HL-60/S4 treated with phorbol 12-myristate 13-acetate at 8.2 ng/mL for 4 days and 3 days (cell line): Measurements from ENCODE around the gene COL4A4.

Experiments
- in situ Hi-C: fragments of 300-500 bp; cut with MboI; formaldehyde crosslinking; loops from 2 replicates; pipeline ENCODE4 v1.15.0; 2022; ENCODE audit warnings: low sequenced_read_pairs

Gene COL4A4

DNA sequence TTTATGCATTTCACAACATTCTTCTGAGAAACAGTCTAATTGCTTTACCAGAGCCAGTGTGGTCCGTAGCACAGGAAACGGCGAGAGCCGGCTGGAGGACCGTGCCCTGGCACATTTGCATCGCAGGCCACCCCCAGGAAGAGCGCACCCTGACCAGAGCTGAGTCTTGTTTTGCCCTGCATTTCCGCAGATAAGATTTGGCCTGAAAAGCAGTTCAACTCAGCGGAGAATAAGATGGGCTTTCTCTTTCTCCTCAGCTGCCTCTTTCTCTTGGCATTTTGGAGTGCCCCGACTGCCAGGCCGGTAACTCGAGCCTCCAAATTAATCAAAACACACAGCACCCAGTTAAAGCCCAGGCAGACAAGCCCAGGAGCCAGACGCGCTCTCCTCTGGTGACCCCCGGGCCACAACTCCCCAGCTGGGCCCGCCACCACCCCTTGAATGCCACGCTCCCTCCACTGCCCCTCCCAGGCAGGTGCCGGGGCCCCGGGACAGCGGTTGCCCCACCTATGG lies 464 bp downstream of the COL4A4 start:
- in situ Hi-C loops: no loop called here

DNA sequence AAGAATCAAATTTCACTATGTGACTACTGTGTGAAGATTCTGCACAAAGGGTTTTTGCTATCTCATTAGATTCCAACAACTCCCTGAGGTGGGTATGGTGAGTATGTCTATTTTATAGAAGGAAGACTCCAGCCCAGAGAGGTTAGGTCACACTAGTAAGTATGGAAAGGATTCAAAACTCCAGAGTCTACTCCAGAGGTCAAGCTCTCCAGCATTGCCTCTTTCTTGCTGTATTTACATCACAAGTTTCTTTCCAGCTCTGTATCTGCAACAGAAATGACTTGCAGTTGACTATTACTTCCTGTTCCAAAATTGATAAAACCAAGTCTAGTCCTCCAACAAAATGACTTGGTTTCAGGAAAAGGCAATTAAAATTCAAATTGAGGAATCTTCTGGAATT lies 2.1 kb downstream of the COL4A4 start:
- in situ Hi-C loops: no loop called here

DNA sequence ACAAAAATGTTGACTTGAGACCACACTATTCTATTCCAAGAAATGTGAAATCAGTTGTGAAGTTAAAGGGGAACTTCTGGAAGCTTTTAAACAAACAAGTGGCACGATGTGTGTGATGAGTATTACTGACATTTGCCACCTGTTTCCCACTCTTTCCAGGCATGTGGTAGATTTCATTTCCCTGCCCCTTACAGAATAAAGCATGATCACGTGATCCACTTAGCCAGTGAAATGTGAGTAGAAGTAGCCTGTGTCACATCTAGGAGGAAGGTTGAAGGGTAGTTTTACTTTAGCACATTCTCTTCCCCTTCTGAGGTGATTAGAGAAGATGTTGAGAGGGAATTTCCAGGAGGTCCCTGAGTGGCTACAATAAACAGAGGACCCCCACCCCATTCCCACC lies 3.8 kb downstream of the COL4A4 start:
- in situ Hi-C loops: no loop called here

DNA sequence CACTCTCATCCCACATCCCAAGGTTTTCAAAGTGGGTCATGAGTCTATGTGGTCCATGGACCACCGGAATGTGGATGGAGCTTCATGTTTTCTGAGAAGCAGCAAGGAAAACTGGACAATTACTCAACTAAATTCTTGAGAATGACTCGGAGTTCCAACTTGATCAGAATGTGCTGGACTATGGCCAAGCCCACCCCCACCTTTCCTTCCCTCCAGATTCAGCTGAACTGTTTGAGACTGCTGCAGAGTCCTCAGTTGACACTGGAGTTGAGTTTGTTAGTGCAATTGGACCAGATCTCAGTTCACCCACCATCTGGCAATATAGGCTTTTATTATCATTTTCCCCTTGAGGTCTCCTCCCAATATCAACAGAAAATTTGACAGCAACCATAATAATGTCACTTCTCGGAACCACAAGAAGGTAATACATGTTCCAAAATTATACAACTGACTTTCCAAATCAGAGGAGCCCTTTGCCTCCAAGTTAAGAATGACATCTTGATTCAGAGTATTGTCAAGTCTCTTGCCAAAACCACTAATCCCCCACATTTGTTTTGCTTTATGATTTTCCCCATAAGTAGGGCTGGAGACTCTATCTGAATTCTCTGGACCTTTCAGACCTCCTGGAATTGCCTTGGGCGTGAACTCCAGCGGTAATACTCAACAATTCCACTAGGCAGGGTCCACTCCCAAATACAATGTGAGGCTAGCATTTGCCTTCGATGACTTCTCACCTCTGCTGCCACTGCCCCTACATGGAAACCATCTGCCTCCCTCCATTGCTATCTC lies 8.8 kb downstream of the COL4A4 start:
- in situ Hi-C loops: no loop called here

DNA sequence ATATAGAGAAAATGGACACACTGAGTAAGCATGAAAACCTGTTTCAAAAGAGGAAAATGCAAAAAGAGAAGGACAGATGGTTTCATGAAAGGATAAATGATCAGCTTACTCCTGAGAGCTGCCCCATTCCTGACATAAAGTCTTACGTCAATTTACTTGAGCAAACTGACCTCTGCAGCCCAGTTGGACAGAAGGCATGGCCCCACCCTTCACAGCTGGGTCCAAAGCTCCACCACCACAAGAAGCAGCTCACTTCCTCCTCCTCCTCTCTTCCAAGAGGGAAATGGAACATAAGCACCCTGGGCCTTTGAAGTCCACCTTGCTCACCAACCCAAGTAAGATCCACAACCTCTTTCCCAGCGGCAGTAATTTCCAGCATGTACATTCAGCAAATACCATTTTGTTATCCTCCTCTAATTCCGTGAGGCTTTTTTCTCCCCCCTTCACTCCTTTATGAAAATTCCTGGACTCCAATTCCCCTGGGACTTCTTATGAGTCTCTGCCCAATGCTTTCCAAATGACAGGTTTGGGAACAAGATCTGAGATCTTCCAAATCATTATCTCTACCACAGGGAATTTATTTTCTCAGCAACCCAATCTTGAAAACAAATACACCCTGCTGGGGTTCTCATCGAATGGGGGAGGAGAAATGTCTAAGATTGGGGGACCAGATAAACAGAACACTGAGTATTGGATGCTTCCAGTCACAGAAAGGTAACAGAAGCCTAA lies 10.1 kb downstream of the COL4A4 start:
- in situ Hi-C loops: no loop called here

DNA sequence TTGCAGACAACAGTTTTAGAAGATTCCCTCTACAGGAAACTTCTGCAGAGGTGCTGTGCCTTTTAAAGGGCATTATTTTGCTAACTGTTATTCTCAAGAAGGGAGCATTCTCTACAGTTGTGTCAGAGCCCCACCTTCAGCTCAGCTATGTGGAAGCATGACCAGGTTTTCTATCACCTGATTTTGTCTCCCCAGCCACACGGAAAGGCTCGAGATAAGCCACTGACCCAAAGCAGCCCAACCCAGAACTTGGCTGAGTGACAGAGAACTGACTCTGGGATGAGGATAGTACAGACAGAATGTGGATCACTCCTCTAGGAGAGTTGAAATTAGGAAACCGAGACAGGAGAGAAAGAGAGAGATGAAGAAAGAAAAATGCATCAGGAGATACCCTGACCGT lies 10.7 kb downstream of the COL4A4 start:
- in situ Hi-C loops: no loop called here

DNA sequence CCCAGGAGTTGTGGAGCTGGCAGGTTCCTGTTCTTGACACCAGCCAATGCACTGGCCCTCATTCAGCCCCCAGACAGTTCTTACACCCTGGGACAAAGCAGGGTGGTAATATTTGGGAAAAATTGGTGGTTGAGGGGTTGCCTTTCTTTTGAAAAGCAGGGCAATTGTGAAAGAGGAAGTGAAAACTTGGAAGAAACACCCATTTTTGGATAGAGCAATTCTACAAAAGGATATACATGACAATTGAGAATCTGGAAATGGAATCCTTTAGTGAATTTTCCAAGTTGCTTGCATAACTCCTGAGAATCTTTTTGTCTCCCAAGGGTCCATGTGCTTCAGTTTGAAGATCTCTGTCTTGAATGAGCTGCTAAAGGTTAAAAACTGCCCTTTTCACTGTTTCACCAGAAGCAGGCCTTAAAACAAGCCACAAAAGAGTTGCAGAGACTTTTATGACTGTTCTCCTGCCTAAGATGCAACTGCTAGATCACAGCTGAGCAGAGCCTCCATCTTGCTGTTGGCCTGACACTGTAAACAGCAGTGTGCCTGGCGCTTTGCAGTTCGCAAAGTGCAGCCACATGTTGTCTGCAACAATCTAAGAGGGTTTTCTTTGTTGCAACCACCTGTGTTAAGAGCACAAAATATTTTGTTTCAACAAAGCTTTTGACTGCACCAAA lies 11.8 kb downstream of the COL4A4 start:
- in situ Hi-C loops: no loop called here

DNA sequence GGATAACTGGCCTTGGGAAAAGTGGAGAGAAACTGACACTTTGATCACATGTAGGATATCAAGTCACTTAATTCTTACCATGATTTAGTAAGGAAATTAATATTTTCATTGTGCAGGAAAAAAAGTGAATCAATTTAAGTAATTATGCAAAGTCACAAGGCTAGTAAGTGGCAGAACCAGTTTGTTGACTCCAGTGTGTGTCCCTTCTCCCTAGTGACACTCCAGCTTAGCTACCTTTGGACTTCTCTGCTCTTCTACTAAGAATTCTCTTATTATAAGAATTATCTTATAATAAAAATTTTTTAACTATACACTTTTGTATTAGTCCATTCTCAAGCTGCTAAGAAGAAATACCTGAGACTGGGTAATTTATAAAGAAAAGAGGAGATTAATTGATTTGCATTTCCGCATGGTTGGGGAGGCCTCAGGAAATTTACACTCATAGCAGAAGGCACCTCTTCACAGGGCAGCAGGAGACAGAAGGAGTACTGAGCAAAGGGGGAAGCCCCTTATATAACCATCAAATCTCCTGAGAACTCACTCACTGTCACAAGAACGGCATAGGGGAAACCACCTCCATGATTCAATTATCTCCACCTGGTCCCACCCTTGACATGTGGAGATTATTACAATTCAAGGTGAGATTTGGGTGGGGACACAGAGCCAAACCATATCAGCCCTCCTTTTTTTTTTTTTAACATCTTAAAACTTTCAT lies 13.6 kb downstream of the COL4A4 start:
- in situ Hi-C loops: no loop called here

DNA sequence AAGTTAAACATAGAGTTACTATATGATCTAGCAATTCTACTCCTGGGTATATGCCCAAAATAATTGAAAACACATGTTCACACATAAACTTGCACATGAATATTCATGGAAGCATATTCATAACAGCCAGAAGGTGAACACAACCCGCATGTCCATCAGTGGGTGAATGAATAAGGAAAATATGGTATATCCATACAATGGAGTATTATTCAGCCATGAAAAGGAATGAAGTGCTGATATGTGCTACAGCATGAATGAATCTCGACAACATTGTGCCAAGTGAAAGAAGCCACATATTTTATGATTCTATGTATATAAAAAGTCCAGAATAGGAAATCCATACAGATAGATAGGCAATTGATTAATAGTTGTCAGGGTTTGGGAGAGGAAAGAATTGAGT lies 15.9 kb downstream of the COL4A4 start:
- in situ Hi-C loops: loop anchor here (25.0 kb wide), 1 partner anchor 614 kb away; no protein-coding TSS in a partner anchor

DNA sequence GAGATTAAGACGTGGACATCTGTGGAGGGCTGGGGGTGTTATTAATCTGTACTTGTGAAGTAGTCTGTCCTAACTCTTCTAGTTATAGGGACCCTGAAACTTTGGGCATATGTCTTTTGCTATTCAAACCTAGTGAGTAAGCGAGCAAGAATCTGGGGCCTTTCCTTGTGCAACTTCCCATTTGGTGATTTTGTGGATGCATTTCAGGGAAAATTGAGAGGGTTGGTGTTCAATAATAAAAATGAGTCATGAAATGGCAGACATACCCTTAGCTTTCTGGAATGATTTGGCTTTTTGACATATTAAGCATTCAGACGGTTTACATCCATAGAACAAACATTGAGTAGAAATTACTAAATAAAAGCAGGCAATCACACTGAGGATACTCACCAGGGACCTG lies 17.0 kb downstream of the COL4A4 start:
- in situ Hi-C loops: loop anchor here (25.0 kb wide), 1 partner anchor 615 kb away; no protein-coding TSS in a partner anchor

DNA sequence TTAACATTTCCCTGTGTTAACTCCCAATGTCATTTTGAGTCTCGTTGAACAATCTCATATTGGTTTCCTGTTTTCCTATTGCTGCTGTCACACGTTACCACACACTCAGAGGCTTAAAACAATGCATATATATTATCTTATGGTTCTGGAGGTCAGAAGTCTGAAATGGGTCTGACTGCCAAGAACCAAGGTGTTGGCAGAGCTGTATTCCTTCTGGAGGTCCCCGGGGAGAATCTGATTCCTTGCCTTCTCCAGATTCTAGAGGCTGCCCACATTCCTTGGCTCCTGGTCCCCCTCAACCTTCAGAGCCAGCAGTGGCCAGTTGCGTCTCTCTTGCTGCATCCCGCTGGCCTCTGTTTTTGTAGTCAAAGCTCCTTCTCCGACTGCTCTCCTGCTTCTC lies 17.5 kb downstream of the COL4A4 start:
- in situ Hi-C loops: loop anchor here (25.0 kb wide), 1 partner anchor 616 kb away; no protein-coding TSS in a partner anchor

DNA sequence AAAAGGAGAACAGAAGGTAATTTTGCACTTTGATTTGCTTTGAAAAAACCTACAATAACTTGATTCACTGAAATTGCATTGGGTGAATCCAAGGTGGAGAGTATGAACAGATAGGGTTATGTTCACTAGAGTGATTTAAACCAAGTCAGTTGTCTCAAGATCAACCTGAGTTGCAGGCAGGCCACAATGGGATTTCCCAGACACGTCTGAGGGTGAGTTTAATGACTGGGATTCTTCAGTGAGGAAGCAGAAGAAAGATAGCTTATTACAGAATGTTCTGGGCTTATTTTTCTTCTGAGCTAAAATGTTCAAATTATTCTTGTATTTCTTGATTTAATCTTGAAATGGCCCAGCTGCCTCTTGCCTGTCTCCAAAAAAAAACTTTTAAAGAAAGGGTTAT lies 20.1 kb downstream of the COL4A4 start:
- in situ Hi-C loops: loop anchor here (25.0 kb wide), 1 partner anchor 618 kb away; no protein-coding TSS in a partner anchor

DNA sequence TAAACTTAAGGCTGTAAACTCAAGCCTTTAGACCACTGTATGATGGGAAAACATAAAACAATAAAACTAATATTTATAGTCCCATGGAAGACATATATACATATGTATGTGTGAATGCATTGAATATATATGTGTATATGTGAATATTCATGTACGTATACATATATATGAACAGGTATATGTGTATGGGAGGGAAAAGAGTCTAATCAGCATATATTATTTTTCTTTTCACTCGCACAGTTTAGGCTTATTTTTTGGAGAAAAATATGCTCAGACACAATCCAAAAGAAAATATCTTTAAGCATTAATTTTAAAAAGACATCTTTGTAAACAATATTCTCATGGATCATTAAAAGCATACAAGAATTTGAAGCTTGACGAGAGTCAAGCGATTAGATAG lies 22.7 kb downstream of the COL4A4 start:
- in situ Hi-C loops: loop anchor here (25.0 kb wide), 1 partner anchor 621 kb away; no protein-coding TSS in a partner anchor

DNA sequence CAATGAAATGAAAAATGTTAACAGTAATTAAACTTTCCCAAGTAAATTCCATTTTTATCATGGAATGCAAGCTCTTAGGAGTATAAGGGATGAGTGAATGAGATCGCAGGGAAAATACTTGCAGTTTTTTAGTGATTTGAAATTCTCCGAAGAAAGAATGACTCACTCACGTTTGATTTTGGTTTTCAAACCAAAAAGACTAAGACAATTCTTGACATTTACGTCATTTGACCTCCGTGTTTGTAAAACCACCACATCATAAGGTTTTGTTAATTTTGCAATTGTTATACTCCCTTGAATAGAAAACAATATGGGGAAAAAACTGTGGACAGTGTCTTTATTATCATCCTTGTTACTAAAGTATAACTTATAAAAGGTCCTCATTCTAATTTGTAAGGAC lies 29.4 kb downstream of the COL4A4 start:
- in situ Hi-C loops: loop anchor here (25.0 kb wide), 1 partner anchor 628 kb away; no protein-coding TSS in a partner anchor

DNA sequence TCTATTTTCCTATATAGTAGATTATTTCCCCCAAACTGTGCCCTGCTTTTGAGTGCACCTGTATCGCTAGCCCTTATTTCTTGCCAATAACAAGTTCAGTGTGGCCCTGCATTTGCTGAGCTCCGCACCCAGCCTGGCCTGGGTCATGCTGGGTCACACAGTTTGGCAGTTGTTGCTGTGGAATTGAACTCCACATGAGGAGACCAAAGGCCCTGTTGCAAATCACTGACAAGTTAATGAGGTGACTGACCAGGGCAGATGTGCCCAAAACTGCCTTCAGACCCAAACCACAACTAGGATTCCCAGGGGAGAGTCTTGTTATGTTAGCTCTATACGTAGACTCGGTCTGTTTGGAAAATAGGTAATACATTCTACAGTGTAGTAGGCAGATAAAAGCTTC lies 31.0 kb downstream of the COL4A4 start:
- in situ Hi-C loops: loop anchor here (25.0 kb wide), 1 partner anchor 629 kb away; no protein-coding TSS in a partner anchor

DNA sequence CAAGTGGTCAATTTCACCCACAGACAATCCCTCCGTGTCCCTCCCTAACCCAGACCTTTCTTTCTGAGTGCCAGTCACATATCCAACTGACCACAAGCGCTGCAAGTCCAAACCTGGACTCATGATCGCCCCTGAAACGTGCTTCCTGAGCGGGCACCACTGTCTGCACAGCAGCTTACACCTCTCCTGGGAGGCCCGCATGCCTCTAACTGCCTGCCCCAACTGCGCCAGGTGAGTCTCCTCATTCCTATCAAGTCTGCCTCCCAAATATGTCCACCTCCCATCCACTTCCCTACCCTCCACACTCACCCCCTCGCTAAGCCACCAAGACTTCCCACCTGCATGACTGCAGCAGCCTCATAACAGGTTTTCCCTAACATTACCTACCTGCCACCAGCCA lies 33.4 kb downstream of the COL4A4 start:
- in situ Hi-C loops: loop anchor here (25.0 kb wide), 1 partner anchor 632 kb away; no protein-coding TSS in a partner anchor

DNA sequence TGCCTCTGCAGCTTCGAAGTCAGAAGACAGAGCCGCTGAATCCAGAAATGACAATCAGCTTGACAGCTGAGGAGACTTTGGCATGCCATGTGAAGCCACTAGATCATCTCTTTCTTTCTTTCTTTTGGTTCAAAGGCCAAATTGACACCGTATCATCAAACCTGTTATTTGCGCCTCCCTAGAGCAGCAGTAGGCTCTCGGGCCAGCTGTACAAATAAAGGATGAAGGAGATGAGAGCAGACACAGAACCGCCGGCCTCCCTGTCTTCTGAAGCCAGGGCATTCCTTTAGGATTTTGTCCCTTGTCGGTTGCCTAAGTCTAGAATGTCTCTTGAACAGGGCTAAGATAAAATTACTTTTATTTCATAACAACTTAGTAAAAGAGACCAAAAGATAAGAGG lies 36.8 kb downstream of the COL4A4 start:
- in situ Hi-C loops: loop anchor here (25.0 kb wide), 1 partner anchor 635 kb away; no protein-coding TSS in a partner anchor

DNA sequence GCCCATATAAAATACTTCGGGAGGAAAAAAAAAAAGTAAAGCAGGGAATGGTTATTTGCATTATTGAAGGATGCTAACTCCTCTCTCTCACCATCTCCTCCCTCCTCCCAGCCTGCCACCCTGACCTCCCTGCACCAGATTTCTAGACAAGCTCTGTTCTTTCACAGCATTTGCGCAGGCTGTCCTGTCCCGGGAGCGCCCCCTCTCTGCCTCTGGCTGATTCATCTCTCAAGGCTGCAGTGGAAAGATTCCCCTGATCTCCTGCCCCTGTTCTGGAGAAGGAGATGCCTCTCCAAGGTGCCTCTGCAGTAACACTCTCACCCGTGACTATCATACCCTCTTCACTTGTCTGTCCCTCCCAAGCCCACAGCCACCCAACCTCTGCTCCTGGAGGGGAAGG lies 38.5 kb downstream of the COL4A4 start:
- in situ Hi-C loops: loop anchor here (25.0 kb wide), 1 partner anchor 637 kb away; no protein-coding TSS in a partner anchor

DNA sequence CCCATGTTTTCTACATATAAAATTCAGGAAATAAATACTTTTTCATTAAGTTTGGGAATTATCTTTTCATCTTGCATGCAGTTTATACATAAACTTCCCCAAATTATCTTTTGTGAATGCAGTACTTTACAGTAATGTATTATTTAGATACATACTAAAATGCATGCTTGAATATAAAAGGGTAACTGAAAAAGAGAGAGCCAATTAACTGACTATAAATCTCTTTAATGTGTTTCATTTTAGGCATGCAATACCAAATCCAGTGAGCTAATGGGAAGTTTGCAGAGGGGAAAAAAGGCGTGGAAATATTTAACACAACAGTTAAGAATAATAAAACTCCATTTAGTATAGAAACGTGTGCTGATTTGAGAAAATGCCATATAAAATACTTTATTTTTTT lies 39.2 kb downstream of the COL4A4 start:
- in situ Hi-C loops: loop anchor here (25.0 kb wide), 2 partner anchors 637 to 1463 kb away; no protein-coding TSS in a partner anchor

DNA sequence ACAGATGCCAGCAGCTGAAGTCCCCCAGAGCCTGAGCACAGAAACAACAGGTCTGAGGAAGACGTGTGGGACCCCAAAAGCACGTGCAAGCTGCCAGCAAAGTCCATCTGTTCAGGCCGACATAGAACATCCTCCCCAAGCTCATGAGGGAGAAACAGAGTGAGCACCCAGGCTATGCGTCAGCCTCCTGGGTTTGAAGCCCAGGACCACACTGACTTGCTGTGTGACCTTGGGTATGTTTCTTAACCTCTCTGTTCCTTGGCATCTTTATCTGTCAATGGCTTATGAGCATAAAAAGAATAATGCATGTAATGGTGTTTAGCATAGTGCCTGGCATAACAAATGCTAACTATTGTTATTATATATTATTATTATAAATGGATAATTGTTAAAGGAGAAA lies 40.3 kb downstream of the COL4A4 start:
- in situ Hi-C loops: loop anchor here (25.0 kb wide), 1 partner anchor 1461 kb away; no protein-coding TSS in a partner anchor
